ENCODE data around the gene ZNF622.
"Not testable (repeated sequence)": the region's sequence is repeated elsewhere in the genome, so short reads cannot be mapped to it uniquely, and the experiment has no call there.

Gene ZNF622

GRCh38 chr5:16480821-16481538 is 15.4 kb upstream of the ZNF622 start:
- no peak for DNase-seq (ENCODE audit: low spot score)

- no peak for DNase-seq (ENCODE audit: low spot score)
Measured at GRCh38 chr5:16480144-16480543, 14.5 kb upstream of the ZNF622 start.

DNA sequence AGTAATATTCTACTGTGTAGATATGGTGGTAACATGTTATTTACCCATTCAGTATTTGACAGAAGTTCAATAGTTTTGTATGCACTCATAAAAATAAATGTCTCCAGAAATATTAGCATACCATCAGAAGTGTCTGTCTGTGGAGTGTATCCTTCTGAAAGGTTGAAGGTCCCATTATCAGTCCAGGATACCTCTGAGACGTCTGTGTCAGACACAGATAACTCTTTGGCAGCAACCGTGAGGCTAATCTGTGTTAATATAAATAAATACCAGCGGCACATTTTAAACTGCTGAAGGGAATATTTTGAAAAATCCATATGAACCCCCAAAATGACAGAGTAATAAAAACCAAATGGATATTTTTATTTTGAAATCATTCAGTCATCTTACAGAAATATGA is 11.9 kb upstream of the ZNF622 start:
- DNase-seq (ENCODE audit: low spot score) = no peak

GRCh38 chr5:16476417-16476816 is 10.8 kb upstream of the ZNF622 start:
- DNase-seq (ENCODE audit: low spot score) = not testable (repeated sequence)

GRCh38 chr5:16471387-16471786 is 5.8 kb upstream of the ZNF622 start:
- DNase-seq (ENCODE audit: low spot score) = no peak

GRCh38 chr5:16467363-16468219 is 2.0 kb upstream of the ZNF622 start:
- peak; percentile 87 for DNase-seq (ENCODE audit: low spot score)

GRCh38 chr5:16464664-16465543 is 696 bp downstream of the ZNF622 start:
- DNase-seq (ENCODE audit: low spot score) = peak; percentile 14

DNA sequence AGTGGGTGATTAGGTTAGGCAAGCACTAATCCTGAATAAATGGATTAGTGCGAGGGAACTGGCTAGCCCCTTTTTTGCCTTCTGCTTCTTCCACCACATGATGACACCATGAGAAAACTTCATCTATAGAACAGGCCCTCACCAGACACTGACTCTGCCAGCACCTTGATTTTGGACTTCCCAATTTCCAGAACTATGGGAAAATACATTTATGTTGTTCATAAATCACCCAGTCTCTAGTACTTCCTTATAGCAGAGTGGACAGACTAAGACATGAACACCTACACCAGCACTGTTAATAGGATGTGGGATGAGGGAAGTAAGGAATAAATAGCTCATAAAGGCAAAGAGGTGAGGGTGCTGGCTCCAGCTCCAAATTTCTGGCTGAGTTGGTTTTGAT is 1.4 kb downstream of the ZNF622 start:
- DNase-seq (ENCODE audit: low spot score) = no peak

- peak; percentile 80 for DNase-seq (ENCODE audit: low spot score)
Measured at GRCh38 chr5:16461782-16462181, 3.8 kb downstream of the ZNF622 start.

DNA sequence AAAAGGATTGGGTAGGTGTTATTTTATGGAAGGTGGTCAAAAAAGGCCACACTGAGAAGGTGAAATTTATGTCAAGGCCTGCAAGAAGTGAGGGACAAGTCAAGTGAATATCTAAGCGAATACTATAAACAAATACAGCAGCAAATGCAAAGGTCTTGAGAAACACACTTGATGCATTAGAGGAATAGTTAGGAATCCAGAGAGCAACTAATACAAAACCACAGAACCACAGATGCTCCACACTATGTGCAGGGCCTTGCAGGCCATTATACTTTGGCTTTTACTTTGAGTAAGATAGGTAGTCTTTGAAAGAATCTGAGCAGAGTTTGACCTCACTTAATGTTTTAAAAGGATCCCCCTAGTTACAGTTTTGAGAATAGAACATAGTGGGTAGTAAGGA is 4.6 kb downstream of the ZNF622 start:
- DNase-seq (ENCODE audit: low spot score) = no peak

- no peak for DNase-seq (ENCODE audit: low spot score)
Measured at GRCh38 chr5:16459451-16459850, 6.1 kb downstream of the ZNF622 start.

- DNase-seq (ENCODE audit: low spot score) = no peak
Measured at GRCh38 chr5:16457853-16458252, 7.7 kb downstream of the ZNF622 start.

- DNase-seq (ENCODE audit: low spot score) = no peak
Measured at GRCh38 chr5:16457451-16457850, 8.1 kb downstream of the ZNF622 start.

DNA sequence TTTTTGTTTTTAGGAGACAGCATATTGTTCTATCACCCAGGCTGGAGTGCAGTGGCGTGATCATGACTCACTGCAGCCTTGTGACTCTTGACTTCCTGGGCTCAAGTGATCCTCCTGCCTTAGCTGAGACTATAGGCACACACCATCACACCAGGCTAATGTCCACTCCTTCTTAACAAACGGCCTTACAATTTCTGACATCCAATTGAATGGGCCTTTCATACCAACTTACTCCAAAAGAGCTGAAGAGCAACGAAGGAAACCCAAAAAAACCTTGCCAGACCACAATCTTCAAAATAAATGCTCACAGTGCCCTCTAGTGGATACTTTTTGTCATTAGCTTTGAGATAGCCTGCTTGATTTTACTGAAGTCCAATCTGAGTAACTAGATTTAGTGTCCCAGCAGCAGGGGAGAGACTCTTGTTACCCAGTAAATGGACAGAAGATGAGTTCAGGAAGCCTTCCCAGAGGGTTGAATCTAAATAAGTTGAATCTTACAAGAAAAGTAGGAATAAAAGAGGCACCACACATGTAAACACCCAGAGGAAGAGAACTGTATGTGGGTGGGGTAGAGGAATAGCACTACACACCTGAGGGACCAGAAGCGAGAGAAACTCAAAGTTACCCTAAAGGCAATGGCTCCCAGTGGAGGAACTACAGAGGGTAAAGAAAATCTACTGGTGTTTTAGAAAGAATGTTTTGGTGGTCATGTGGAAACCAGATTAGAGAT is 9.3 kb downstream of the ZNF622 start:
- DNase-seq (ENCODE audit: low spot score) = peak; percentile 84

DNA sequence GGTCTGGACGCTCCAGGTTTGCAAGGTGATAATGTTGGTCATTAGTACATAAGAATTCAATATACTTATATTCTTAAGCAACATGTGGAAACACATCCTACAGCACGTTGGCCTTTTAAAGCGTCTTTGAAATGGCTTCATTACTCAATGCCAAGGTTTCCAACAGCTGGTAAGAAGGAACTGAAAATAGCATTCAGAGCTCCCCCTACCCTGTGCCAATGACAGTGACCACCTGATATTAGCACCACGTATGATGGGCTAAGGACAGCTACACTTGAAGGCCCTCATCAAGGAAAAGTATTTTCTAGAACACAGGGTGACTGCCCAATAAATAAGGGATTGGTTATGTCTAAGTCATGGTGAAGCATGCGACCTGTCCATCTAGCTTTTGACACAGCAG is 9.9 kb downstream of the ZNF622 start:
- no peak for DNase-seq (ENCODE audit: low spot score)

GRCh38 chr5:16454686-16455085 is 10.9 kb downstream of the ZNF622 start:
- peak; percentile 35 for DNase-seq (ENCODE audit: low spot score)

- DNase-seq (ENCODE audit: low spot score) = no peak
Measured at GRCh38 chr5:16453609-16454008, 12.0 kb downstream of the ZNF622 start.

DNA sequence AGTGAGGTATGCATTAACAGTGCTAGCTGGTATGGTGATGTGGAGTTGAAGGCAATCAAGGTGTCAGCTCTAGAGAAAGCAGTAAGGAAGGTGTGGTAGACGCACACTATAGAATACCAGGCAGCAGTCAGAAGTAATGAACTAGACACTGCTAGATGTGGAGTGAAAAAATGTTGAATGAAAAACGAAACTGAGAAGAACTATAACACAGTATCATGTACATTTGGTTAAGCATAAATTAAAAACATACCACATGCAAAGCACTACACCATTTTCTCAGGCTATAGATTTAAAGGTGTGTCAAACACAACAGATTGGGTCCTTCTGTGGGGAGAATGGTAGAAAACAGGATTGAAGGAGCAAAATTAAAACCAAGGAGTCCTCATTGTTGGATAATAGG is 15.4 kb downstream of the ZNF622 start:
- DNase-seq (ENCODE audit: low spot score) = no peak

- no peak for DNase-seq (ENCODE audit: low spot score)
Measured at GRCh38 chr5:16446993-16447392, 18.6 kb downstream of the ZNF622 start.

GRCh38 chr5:16437977-16438376 is 27.6 kb downstream of the ZNF622 start:
- DNase-seq (ENCODE audit: low spot score) = no peak

GRCh38 chr5:16436065-16436682 is 29.4 kb downstream of the ZNF622 start:
- DNase-seq (ENCODE audit: low spot score) = not testable (repeated sequence)
